Measurements from ENCODE around the gene CISD2. TPM values are rescaled to one million over a fixed set of nuclear protein-coding genes. Genes with fewer than 3 reads are reported as not detected.
"Not testable (repeated sequence)": the region's sequence is repeated elsewhere in the genome, so short reads cannot be mapped to it uniquely, and the experiment has no call there.

CISD2 gene
- total RNA-seq, 4 donors from 2014 or later: 5.5 to 12.0 (median 11.3) TPM

DNA sequence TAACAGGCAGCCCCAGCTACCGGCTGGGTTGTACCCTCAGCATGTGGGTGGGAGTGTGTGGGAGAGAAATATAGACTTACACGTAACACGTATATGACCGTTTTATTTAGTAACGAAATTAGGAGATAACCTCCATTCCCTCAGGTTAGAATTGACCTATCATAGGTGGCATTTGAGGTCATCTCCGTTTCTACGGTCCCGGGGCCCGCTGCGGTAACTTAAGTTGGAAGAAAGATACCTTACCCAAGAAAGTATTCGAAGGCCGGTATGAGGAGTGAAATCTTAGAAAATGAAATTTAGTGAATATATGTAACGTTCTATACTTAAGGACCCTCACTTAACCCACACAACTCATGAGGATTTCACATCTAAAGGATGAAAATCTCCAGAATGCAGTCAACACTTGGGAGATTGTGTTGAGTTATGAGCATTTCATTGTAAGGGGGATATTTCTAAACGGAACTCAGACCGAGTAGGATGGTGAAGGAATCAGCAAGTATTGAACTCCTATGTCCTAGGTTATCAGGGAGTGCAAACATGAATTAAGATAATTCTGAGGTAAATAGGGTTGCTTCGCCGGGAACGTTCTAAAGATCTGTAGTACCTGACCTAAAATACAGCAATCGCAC is 891 bp downstream of the CISD2 start:
- H3K4me3 ChIP-seq (ENCODE audit: low read depth, poor library complexity, severe bottlenecking): peak overlapping the region; percentile 41
- DNase-seq (ENCODE audit: low spot score in 2 of 2): no peak
- intact Hi-C loops (cut with DNase I; ENCODE audit: low total_unique reads): loop anchor here (2.0 to 10.0 kb wide), 2 partner anchors 41 to 145 kb away; partner anchors contain the start of gene SLC9B1
- no peak for TF ChIP-seq POLR2A (IDR thresholded peaks at IDR 0.05)
- TF ChIP-seq, protein P1, sequence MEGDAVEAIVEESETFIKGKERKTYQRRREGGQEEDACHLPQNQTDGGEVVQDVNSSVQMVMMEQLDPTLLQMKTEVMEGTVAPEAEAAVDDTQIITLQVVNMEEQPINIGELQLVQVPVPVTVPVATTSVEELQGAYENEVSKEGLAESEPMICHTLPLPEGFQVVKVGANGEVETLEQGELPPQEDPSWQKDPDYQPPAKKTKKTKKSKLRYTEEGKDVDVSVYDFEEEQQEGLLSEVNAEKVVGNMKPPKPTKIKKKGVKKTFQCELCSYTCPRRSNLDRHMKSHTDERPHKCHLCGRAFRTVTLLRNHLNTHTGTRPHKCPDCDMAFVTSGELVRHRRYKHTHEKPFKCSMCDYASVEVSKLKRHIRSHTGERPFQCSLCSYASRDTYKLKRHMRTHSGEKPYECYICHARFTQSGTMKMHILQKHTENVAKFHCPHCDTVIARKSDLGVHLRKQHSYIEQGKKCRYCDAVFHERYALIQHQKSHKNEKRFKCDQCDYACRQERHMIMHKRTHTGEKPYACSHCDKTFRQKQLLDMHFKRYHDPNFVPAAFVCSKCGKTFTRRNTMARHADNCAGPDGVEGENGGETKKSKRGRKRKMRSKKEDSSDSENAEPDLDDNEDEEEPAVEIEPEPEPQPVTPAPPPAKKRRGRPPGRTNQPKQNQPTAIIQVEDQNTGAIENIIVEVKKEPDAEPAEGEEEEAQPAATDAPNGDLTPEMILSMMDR (IDR thresholded peaks at IDR 0.05): no peak
- WGBS, 2 donors: 12 to 13% methylated on average over 19 of the region's 19 CpGs

DNA sequence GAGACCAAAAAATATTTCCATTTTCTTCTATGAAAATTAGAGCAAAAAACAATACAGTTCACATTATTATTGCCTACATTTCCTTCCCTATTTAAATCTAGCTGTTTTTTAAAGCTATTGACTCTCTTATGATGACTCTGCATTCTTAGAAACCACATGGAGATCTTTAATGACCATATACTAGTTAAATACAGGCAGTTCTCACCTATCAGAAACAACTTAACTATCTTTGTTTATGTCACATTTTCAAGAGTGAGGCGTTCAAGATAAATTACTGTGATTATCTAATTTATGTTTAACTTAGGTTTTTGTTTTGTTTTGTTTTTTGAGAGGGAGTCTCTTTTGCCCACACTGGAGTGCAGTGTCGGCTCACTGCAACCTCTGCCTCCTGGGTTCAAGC is 3.0 kb downstream of the CISD2 start:
- H3K4me3 ChIP-seq (ENCODE audit: low read depth, poor library complexity, severe bottlenecking): no peak overlapping the region
- intact Hi-C loops (cut with DNase I; ENCODE audit: low total_unique reads): loop anchor here (10.0 kb wide), 1 partner anchor 143 kb away; the partner anchor contains the start of gene SLC9B1
- TF ChIP-seq POLR2A (IDR thresholded peaks at IDR 0.05): no peak
- TF ChIP-seq, protein P1 (IDR thresholded peaks at IDR 0.05): no peak
- WGBS, 2 donors: 86 to 87% methylated on average over 2 of the region's 2 CpGs
- no peak for DNase-seq (ENCODE audit: low spot score in 2 of 2)

DNA sequence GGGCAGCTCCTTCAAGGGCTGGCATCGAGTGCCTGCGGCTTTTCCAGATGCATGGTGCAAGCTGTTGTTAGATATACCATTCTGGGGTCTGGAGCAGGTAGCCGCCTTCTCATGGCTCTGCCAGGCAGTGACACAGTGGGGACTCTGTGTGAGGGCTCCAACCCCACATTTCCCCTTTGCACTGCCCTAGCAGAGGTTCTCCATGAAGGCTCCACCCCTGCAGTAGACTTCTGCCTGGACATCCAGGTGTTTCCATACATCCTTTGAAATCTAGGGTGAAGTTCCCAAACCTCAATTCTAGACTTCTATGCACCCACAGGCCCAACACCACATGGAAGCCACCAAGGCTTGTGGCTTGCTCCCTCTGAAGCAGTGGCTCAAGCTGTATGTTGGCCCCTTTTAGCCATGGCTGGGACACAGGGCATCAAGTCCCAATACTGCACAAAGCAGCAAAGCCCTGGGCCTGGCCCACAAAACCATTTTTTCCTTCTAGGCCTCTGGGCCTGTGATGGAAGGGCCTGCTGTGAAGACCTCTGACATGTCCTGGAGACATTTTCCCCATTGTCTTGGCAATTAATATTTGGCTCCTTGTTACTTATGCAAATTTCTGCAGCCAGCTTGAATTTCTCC is 8.8 kb downstream of the CISD2 start:
- intact Hi-C loops (cut with DNase I; ENCODE audit: low total_unique reads): loop anchor here (10.0 kb wide), 1 partner anchor 137 kb away; the partner anchor contains the start of gene SLC9B1
- not testable (repeated sequence) for H3K4me3 ChIP-seq (ENCODE audit: low read depth, poor library complexity, severe bottlenecking); DNase-seq (ENCODE audit: low spot score in 2 of 2)
- WGBS, 2 donors: 93 to 100% methylated on average over 3 of the region's 3 CpGs

DNA sequence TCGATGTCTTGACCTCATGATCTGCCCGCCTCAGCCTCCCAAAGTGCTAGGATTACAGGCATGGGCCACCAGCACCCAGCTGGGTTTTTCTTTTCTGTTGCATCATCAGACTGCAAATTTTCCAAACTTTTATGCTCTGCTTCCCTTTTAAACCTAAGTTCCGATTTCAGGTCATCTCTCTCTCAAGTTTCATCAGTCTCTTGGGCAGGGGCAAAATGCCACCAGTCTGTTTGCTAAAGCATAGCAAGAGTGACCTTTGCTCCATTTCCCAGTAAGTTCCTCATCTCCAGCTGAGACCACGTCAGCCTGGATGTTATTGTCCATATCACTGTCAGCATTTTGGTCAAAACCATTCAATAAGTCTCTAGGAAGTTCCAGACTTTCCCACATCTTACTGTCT is 9.6 kb downstream of the CISD2 start:
- DNase-seq (ENCODE audit: low spot score in 2 of 2): peak in 1 of 2 donors; percentile 38
- not testable (repeated sequence) for H3K4me3 ChIP-seq (ENCODE audit: low read depth, poor library complexity, severe bottlenecking)
- intact Hi-C loops (cut with DNase I; ENCODE audit: low total_unique reads): loop anchor here (10.0 kb wide), 1 partner anchor 136 kb away; the partner anchor contains the start of gene SLC9B1
- WGBS, 2 donors: 63 to 88% methylated on average over 4 of the region's 4 CpGs

DNA sequence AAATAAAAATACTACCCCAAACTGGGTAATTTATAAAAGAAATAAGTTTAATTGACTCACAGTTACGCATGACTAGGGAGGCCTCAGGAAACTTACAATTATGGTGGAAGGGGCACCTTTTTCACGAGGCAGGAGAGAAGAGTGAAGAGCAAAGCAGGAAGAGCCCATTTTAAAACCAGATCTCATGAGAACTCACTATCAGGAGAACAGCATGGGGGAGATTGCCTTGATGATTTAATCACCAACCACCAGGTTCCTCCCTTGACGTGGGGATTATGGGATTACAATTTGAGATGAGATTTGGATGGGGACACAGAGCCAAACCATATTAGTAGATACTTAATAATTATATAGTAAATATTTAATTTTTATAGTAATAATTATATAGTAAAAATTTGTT is 10.1 kb downstream of the CISD2 start:
- TF ChIP-seq POLR2A (IDR thresholded peaks at IDR 0.05): no peak
- TF ChIP-seq, protein P1 (IDR thresholded peaks at IDR 0.05): no peak
- no peak overlapping the region for H3K4me3 ChIP-seq (ENCODE audit: low read depth, poor library complexity, severe bottlenecking)
- intact Hi-C loops (cut with DNase I; ENCODE audit: low total_unique reads): loop anchor here (10.0 kb wide), 1 partner anchor 136 kb away; the partner anchor contains the start of gene SLC9B1
- 94 to 96% methylated on average over 3 of the region's 3 CpGs for WGBS, 2 donors
- DNase-seq (ENCODE audit: low spot score in 2 of 2): no peak

DNA sequence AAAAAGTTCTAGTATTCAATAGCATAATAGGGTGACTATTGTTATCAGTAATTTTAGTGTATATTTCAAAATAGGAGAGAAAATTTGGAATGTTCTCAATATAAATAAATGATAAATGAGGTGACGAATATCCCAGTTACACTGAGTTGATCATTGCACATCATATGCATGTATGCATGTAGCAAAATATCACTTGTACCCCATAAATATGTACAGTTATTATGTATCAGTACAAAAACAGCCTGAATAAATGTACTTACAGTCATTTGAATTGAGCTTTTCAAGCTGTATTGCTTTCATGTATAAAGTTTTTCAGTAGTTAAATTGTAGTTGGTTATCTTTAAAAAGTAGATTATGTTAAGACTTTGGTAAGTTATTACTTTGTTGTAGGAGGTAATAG is 12.6 kb downstream of the CISD2 start:
- TF ChIP-seq, protein P1 (IDR thresholded peaks at IDR 0.05): no peak
- no peak for TF ChIP-seq POLR2A (IDR thresholded peaks at IDR 0.05)
- intact Hi-C loops (cut with DNase I; ENCODE audit: low total_unique reads): no loop called here
- H3K4me3 ChIP-seq (ENCODE audit: low read depth, poor library complexity, severe bottlenecking): no peak overlapping the region
- 97 to 98% methylated on average over 1 of the region's 1 CpG for WGBS, 2 donors
- DNase-seq (ENCODE audit: low spot score in 2 of 2): no peak

Measured in lower leg skin (tissue), 4 donors.